A673 (cell line): ENCODE results near the gene CNNM3. TPM values are rescaled to one million over a fixed set of nuclear protein-coding genes. Genes with fewer than 3 reads are reported as not detected.

Source experiments
- BruUV-seq: library from RNA; stranded (reverse); fragments of 400-500 nt; replicated peaks from 2 replicates; lab custom pipeline; 2021; lab: Mats Ljungman, UMichigan
- CTCF ChIA-PET: fragments of 300-600 bp; sonication (Branson Sonifier 250); formaldehyde crosslinking; loops from one replicate; lab custom pipeline; 2022; ENCODE audit warnings: antibody characterized with exemption; lab: Charles Lee
- POLR2A ChIA-PET: fragments of 300-600 bp; sonication (Branson Sonifier 250); formaldehyde crosslinking; loops from one replicate; lab custom pipeline; 2022; ENCODE audit warnings: antibody characterized with exemption; ENCODE audit not compliant: low non-redundant PET; lab: Charles Lee
- DNase-seq: peaks from one replicate; pipeline ENCODE4 v3.0.0-alpha.2; 2015; ENCODE audit warnings: low spot score
- H3K27ac ChIP-seq: fragments of 200-600 bp; sonication (generic); 2 replicates; pipeline ENCODE4 v1.5.1; 2016; ENCODE audit warnings: mixed run types, low read depth, mild to moderate bottlenecking, mixed read lengths, antibody characterized with exemption, low read length; ENCODE audit not compliant: poor library complexity, severe bottlenecking
- H3K27me3 ChIP-seq: fragments of 200-600 bp; sonication (generic); replicated peaks from 2 replicates; pipeline ENCODE4 v1.6.1; 2017; ENCODE audit warnings: mixed run types, low read depth, mild to moderate bottlenecking, mixed read lengths, antibody characterized with exemption, low read length; ENCODE audit not compliant: insufficient read depth, poor library complexity
- H3K36me3 ChIP-seq: fragments of 200-600 bp; sonication (generic); 2 replicates; pipeline ENCODE4 v1.6.1; 2016; ENCODE audit warnings: mixed run types, mild to moderate bottlenecking, mixed read lengths, antibody characterized with exemption, low read length; ENCODE audit not compliant: insufficient read depth, poor library complexity, severe bottlenecking
- H3K4me1 ChIP-seq: fragments of 200-600 bp; sonication (generic); 2 replicates; pipeline ENCODE4 v1.6.1; 2017; ENCODE audit warnings: mixed run types, mild to moderate bottlenecking, mixed read lengths, antibody characterized with exemption, low read length; ENCODE audit not compliant: insufficient read depth, poor library complexity, severe bottlenecking
- H3K4me3 ChIP-seq: fragments of 200-600 bp; sonication (generic); 2 replicates; pipeline ENCODE4 v1.5.1; 2016; ENCODE audit warnings: low read depth, mixed run types, mild to moderate bottlenecking, mixed read lengths, low read length; ENCODE audit not compliant: poor library complexity, severe bottlenecking
- H3K9me3 ChIP-seq: fragments of 200-600 bp; sonication (generic); 2 replicates; pipeline ENCODE4 v1.6.1; 2016; ENCODE audit warnings: mixed run types, low read depth, mild to moderate bottlenecking, mixed read lengths, antibody characterized with exemption, low read length; ENCODE audit not compliant: poor library complexity, severe bottlenecking
- EZH2 ChIP-seq: fragments of 200-600 bp; sonication (generic); IDR thresholded peaks from 2 replicates; pipeline ENCODE4 v1.6.1; 2017; ENCODE audit warnings: borderline replicate concordance, low read depth, mild to moderate bottlenecking, mixed read lengths, antibody characterized with exemption, low read length; ENCODE audit not compliant: poor library complexity, severe bottlenecking
- intact Hi-C: fragments of 100-400 bp; cut with micrococcal nuclease; formaldehyde crosslinking; loops from one replicate; pipeline ENCODE4 v1.10.0; 2022; ENCODE audit not compliant: unreplicated experiment
- total RNA-seq: library from RNA; stranded (reverse); gene quantifications from 2 replicates; pipeline ENCODE4 v1.2.3, GENCODE V29; 2021
- TF ChIP-seq, protein P1 (sequence below): fragments of 300-800, 200-600 bp; sonication (generic); conservative IDR thresholded peaks from 2 replicates; pipeline ENCODE4 v1.5.1; 2017; ENCODE audit warnings: low read depth, mild to moderate bottlenecking, antibody characterized with exemption, low read length, moderate library complexity, mixed read lengths

The CNNM3 gene
- total RNA-seq, 1 experiment from 2014 or later, result 20.9 TPM

DNA sequence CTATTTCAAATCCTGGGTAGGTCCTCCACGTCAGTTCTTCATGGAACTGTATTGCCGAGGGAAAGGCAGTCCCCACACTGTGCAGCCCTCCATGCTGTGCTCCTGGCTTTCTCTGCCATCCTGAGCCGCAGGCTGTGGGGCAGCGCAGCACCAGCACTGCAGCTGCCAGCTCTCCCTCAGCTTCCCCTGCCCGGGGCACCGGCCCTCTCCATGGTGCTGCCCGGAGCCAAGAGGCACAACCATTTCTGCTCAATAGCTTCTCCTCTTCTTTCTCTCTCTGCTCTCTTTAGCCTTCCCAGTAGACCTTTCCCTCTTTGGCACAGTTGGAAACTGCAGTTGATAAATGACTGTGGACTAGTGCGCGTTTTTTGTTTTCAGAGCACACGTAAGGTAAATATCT is 15.6 kb downstream of the CNNM3 start:
- POLR2A ChIA-PET, result interaction anchor here (0.9 kb wide), 1 partner anchor 12 kb away, joined by 5 read pairs; the partner anchor contains the start of gene ANKRD23
- H3K36me3 ChIP-seq, result peaks cover 43% of the 10 kb centered on the region
- intact Hi-C loops, result no loop called here

DNA sequence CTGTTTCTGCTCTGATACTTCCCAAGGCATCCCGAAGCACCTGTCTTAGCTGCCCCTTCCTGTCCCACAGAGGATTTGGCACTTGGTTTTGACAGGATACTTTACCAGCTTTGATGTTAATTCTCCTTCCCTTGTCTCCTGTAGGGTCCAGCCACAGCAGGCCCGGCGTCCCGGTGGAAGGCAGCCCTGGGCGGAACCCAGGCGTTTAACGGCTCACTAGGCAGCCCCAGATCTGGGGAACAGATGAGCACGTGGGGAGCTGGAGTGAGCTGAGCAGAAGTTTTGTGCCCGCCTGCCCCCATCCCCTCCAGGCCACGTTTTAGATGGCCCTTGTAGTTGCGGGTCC is 16.3 kb downstream of the CNNM3 start:
- Histone ChIP-seq H3K9me3 (no peaks in the 10 kb centered on the region), H3K36me3 (peaks cover 40% of the 10 kb centered on the region), H3K27ac (no peak overlapping the region), H3K4me3 (no peak overlapping the region), H3K27me3 (no peaks in the 10 kb centered on the region), H3K4me1 (no peaks in the 10 kb centered on the region)
- no TSS peak for BruUV-seq
- POLR2A ChIA-PET, result interaction anchor here (0.9 kb wide), 1 partner anchor 12 kb away, joined by 5 read pairs; the partner anchor contains the start of gene ANKRD23
- TF ChIP-seq, protein P1, sequence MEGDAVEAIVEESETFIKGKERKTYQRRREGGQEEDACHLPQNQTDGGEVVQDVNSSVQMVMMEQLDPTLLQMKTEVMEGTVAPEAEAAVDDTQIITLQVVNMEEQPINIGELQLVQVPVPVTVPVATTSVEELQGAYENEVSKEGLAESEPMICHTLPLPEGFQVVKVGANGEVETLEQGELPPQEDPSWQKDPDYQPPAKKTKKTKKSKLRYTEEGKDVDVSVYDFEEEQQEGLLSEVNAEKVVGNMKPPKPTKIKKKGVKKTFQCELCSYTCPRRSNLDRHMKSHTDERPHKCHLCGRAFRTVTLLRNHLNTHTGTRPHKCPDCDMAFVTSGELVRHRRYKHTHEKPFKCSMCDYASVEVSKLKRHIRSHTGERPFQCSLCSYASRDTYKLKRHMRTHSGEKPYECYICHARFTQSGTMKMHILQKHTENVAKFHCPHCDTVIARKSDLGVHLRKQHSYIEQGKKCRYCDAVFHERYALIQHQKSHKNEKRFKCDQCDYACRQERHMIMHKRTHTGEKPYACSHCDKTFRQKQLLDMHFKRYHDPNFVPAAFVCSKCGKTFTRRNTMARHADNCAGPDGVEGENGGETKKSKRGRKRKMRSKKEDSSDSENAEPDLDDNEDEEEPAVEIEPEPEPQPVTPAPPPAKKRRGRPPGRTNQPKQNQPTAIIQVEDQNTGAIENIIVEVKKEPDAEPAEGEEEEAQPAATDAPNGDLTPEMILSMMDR, result no peak
- no peak for TF ChIP-seq EZH2
- DNase-seq, result no peak
- intact Hi-C loops, result no loop called here
- CTCF ChIA-PET, result no interaction called here

More for the DNA sequence above, 15.6 kb downstream of the CNNM3 start:
- H3K4me1 ChIP-seq, result no peaks in the 10 kb centered on the region
- DNase-seq, result no peak
- no TSS peak for BruUV-seq
- H3K27ac ChIP-seq, result no peak overlapping the region
- H3K4me3 ChIP-seq, result no peak overlapping the region
- H3K27me3 ChIP-seq, result no peaks in the 10 kb centered on the region
- CTCF ChIA-PET, result no interaction called here
- no peak for TF ChIP-seq EZH2
- TF ChIP-seq, protein P1, result no peak
- H3K9me3 ChIP-seq, result no peaks in the 10 kb centered on the region

DNA sequence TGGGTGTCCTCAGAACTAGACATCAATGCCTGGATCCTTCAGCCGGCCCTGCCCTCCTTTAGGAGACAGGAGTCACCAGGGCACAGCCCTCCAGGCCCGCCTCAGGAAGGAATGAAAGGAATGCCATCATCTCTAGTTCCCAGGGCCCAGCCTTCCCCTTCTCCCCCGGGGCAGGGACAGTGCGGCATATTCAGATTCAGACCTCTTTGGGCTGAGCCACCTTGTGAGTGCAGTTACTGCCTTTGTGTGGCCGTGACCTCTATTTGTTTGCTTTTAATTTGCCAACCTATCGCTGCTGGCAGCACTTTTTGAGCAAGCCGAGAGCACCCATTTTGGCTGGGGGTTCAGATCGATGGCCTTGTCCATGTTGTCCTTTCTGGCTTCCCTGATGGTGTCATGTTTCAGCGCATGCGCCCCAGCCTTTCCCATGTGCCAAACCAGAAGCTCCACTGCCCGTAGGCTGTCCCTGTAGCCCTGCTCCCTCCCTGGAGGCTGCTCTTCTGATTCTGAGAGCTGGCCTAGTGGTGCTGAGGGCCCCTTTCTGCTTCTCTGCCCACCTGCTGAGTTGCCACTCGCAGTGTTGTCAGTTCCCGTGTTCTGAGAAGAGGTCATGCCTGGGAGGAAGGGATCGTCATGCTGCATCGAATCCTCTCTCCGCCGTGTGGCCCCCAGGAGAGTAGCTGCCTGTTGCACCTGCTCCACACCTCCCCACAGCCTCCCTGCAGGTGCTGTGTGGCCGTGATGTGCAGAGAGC is 16.9 kb downstream of the CNNM3 start:
- Histone ChIP-seq H3K27ac (no peak overlapping the region), H3K36me3 (peaks cover 34% of the 10 kb centered on the region), H3K9me3 (no peaks in the 10 kb centered on the region), H3K27me3 (no peaks in the 10 kb centered on the region), H3K4me1 (no peaks in the 10 kb centered on the region), H3K4me3 (no peak overlapping the region)
- DNase-seq, result no peak
- CTCF ChIA-PET, result no interaction called here
- TF ChIP-seq, protein P1, result no peak
- no peak for TF ChIP-seq EZH2
- POLR2A ChIA-PET, result interaction anchor here (0.9 kb wide), 1 partner anchor 11 kb away, joined by 5 read pairs; the partner anchor contains the start of gene ANKRD23
- intact Hi-C loops, result no loop called here
- no TSS peak for BruUV-seq
